ENCODE measurements around the gene TRIM3. TPM values are rescaled to one million over a fixed set of nuclear protein-coding genes. Genes with fewer than 3 reads are reported as not detected.

Gene TRIM3
- total RNA-seq, 1 experiment from 2014 or later, result 14.4 TPM

- no peak for TF ChIP-seq CTCF (conservative IDR thresholded peaks at IDR 0.05)
- H3K36me3 Mint-ChIP-seq (ENCODE audit: insufficient read depth in 1 of 3, low read depth in 3 of 3), result no peaks in the 10 kb centered on the region
- no peak for DNase-seq
Observed at GRCh38 chr11:6433998-6434660, 39.6 kb downstream of the TRIM3 start.

More at GRCh38 chr11:6433998-6434660, 39.6 kb downstream of the TRIM3 start:
- Histone ChIP-seq H3K18ac (ENCODE audit: insufficient read length, low read depth, low read length) (no peak overlapping the region), H3T11ph (ENCODE audit: low read length) (no peak overlapping the region), H2AFZ (ENCODE audit: low read length) (no peak overlapping the region), H2BK12ac (ENCODE audit: insufficient read length, low read depth, low read length) (no peak overlapping the region), H3K79me2 (ENCODE audit: insufficient read depth, low read length) (no peaks in the 10 kb centered on the region), H2BK15ac (ENCODE audit: low read depth, low read length) (no peak overlapping the region), H3K23me2 (ENCODE audit: insufficient read length, low read depth, low read length, poor library complexity, severe bottlenecking) (no peaks in the 10 kb centered on the region), H4K8ac (replicated peaks; ENCODE audit: insufficient read length, low read depth, low read length) (no peak overlapping the region), H4K91ac (ENCODE audit: insufficient read length, low read depth, low read length) (no peak overlapping the region), H3K14ac (ENCODE audit: insufficient read depth, low read length) (no peak overlapping the region), H2BK5ac (ENCODE audit: insufficient read length, low read length) (no peak overlapping the region), H3K4me2 (ENCODE audit: insufficient read depth, insufficient read length, low read length) (no peak overlapping the region), H3K79me1 (ENCODE audit: insufficient read depth, low read depth, low read length, poor library complexity, severe bottlenecking) (no peaks in the 10 kb centered on the region), H2BK120ac (ENCODE audit: low read depth, low read length, poor library complexity, severe bottlenecking) (no peak overlapping the region), H3K23ac (ENCODE audit: insufficient read length, low read depth, low read length) (no peak overlapping the region), H3K27ac (ENCODE audit: insufficient read length, low read depth, low read length) (no peak overlapping the region), H3K56ac (ENCODE audit: insufficient read length, low read depth, low read length) (no peak overlapping the region), H3K4me1 (ENCODE audit: insufficient read depth, low read length) (no peaks in the 10 kb centered on the region), H3K9me3 (ENCODE audit: control insufficient read depth, low read depth, low read length) (no peaks in the 10 kb centered on the region), H3K9ac (ENCODE audit: extremely low read depth, insufficient read length, low read length) (no peak overlapping the region), H3K27me3 (ENCODE audit: insufficient read depth, low read length) (no peaks in the 10 kb centered on the region), H4K20me1 (ENCODE audit: control insufficient read depth, insufficient read depth, insufficient read length) (no peaks in the 10 kb centered on the region), H2BK20ac (ENCODE audit: low read depth, low read length, poor library complexity, severe bottlenecking) (no peak overlapping the region), H3K4ac (ENCODE audit: low read depth, low read length) (no peak overlapping the region), H4K5ac (ENCODE audit: insufficient read length, low read depth, low read length) (no peak overlapping the region), H2AK5ac (ENCODE audit: insufficient read length, low read length) (no peak overlapping the region)
- no peaks in the 10 kb centered on the region for H3K4me1 Mint-ChIP-seq
- H3K9me3 Mint-ChIP-seq, result no peaks in the 10 kb centered on the region
- WGBS (ENCODE audit: extremely low coverage, insufficient read length, low lambda C conversion rate), result no CpG with 5 or more reads among the region's 5 CpGs
- H3K27ac Mint-ChIP-seq, result no peak overlapping the region
- peaks cover 2% of the 10 kb centered on the region; the same call in 1 of the 2 replicates for H3K27me3 Mint-ChIP-seq (ENCODE audit: low read depth)
- no peak overlapping the region for H3K4me3 Mint-ChIP-seq

All from H9 (cell line).